ENCODE results near the gene PARD3.

DNA sequence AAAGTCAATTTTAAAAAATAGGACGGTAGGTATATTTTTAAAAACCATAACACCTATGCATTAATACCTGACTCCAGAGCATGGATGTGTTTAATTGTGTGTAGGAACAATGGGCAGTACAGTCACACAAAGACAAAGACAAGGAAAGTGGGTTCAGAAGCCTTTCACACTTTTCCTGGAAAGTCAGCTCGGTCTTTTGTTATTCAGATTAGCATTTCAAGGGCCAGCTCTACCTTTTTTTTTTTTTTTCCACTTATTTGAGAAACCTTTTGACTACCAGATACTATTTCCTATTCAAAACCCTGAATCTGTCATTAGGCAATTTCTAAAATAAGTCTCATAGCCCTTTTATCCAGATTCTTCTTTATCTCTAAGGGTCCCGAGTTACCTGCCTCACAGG lies 401.9 kb downstream of the PARD3 start:
- TF ChIP-seq L3MBTL2 (conservative IDR thresholded peaks at IDR 0.05) = no peak
- TF ChIP-seq, protein P1, sequence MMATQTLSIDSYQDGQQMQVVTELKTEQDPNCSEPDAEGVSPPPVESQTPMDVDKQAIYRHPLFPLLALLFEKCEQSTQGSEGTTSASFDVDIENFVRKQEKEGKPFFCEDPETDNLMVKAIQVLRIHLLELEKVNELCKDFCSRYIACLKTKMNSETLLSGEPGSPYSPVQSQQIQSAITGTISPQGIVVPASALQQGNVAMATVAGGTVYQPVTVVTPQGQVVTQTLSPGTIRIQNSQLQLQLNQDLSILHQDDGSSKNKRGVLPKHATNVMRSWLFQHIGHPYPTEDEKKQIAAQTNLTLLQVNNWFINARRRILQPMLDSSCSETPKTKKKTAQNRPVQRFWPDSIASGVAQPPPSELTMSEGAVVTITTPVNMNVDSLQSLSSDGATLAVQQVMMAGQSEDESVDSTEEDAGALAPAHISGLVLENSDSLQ (IDR thresholded peaks at IDR 0.05) = no peak
- TF ChIP-seq CTBP1 (IDR thresholded peaks at IDR 0.05; ENCODE audit: borderline replicate concordance) = no peak
- TF ChIP-seq FOXM1 (IDR thresholded peaks at IDR 0.05; ENCODE audit: borderline replicate concordance) = no peak
- no peak for TF ChIP-seq TARDBP (IDR thresholded peaks at IDR 0.05)
- TF ChIP-seq NFRKB (IDR thresholded peaks at IDR 0.05) = no peak
- TF ChIP-seq ELF4 (IDR thresholded peaks at IDR 0.05) = no peak
- TF ChIP-seq SUZ12 (IDR thresholded peaks at IDR 0.05) = no peak
- no peak for TF ChIP-seq SP1 (IDR thresholded peaks at IDR 0.05)
